ENCODE data around the gene APRT. TPM values are rescaled to one million over a fixed set of nuclear protein-coding genes. Genes with fewer than 3 reads are reported as not detected.
A peak's percentile ranks its signal among the peaks of the same experiment; 100 is the strongest.

APRT gene
- total RNA-seq, 1 donor from 2014 or later = 39.2 TPM

- DNase-seq = no peak
- peak overlapping the region; percentile 60 for H3K27ac ChIP-seq (replicated peaks)
- H3K4me1 ChIP-seq = peaks cover 78% of the 10 kb centered on the region
- H3K36me3 ChIP-seq = no peaks in the 10 kb centered on the region
- H3K4me3 ChIP-seq = peak overlapping the region; percentile 43
- H3K27me3 ChIP-seq (ENCODE audit: low read depth) = no peaks in the 10 kb centered on the region
- no peaks in the 10 kb centered on the region for H3K9me3 ChIP-seq (replicated peaks)
- intact Hi-C loops (cut with micrococcal nuclease) = no loop called here
- no peak for TF ChIP-seq CTCF (IDR thresholded peaks at IDR 0.05; ENCODE audit: borderline replicate concordance)
Observed at GRCh38 chr16:88769617-88770460, 41.9 kb downstream of the APRT start.

GRCh38 chr16:88768071-88768783 is 43.5 kb downstream of the APRT start:
- Histone ChIP-seq H3K27me3 (ENCODE audit: low read depth) (no peaks in the 10 kb centered on the region), H3K4me1 (peaks cover 66% of the 10 kb centered on the region), H3K27ac (replicated peaks) (no peak overlapping the region), H3K36me3 (no peaks in the 10 kb centered on the region), H3K9me3 (replicated peaks) (no peaks in the 10 kb centered on the region), H3K4me3 (peak overlapping the region; percentile 5)
- DNase-seq = no peak
- intact Hi-C loops (cut with micrococcal nuclease) = no loop called here
- no peak for TF ChIP-seq CTCF (IDR thresholded peaks at IDR 0.05; ENCODE audit: borderline replicate concordance)

GRCh38 chr16:88767546-88768070 is 44.1 kb downstream of the APRT start:
- Histone ChIP-seq H3K4me1 (peaks cover 61% of the 10 kb centered on the region), H3K9me3 (replicated peaks) (no peaks in the 10 kb centered on the region), H3K4me3 (no peak overlapping the region), H3K36me3 (no peaks in the 10 kb centered on the region), H3K27ac (replicated peaks) (no peak overlapping the region), H3K27me3 (ENCODE audit: low read depth) (no peaks in the 10 kb centered on the region)
- TF ChIP-seq CTCF (IDR thresholded peaks at IDR 0.05; ENCODE audit: borderline replicate concordance) = no peak
- no peak for DNase-seq
- intact Hi-C loops (cut with micrococcal nuclease) = no loop called here

- Histone ChIP-seq H3K4me3 (no peak overlapping the region), H3K36me3 (no peaks in the 10 kb centered on the region), H3K27me3 (ENCODE audit: low read depth) (no peaks in the 10 kb centered on the region), H3K4me1 (peaks cover 61% of the 10 kb centered on the region), H3K9me3 (replicated peaks) (no peaks in the 10 kb centered on the region), H3K27ac (replicated peaks) (no peak overlapping the region)
- DNase-seq = no peak
- intact Hi-C loops (cut with micrococcal nuclease) = no loop called here
- TF ChIP-seq CTCF (IDR thresholded peaks at IDR 0.05; ENCODE audit: borderline replicate concordance) = no peak
Observed at GRCh38 chr16:88766975-88767374, 44.8 kb downstream of the APRT start.

GRCh38 chr16:88764913-88765349 is 46.8 kb downstream of the APRT start:
- DNase-seq = no peak
- intact Hi-C loops (cut with micrococcal nuclease) = no loop called here
- Histone ChIP-seq H3K27me3 (ENCODE audit: low read depth) (no peaks in the 10 kb centered on the region), H3K9me3 (replicated peaks) (no peaks in the 10 kb centered on the region), H3K4me3 (no peak overlapping the region), H3K27ac (replicated peaks) (no peak overlapping the region), H3K36me3 (no peaks in the 10 kb centered on the region), H3K4me1 (peaks cover 52% of the 10 kb centered on the region)
- no peak for TF ChIP-seq CTCF (IDR thresholded peaks at IDR 0.05; ENCODE audit: borderline replicate concordance)

Data from left ventricle myocardium inferior (tissue), 1 donor.